Mucosa of stomach (tissue), 1 donor: ENCODE results near the gene C11orf52.

Experiments
- H3K27me3 ChIP-seq: one replicate; pipeline ENCODE4 v1.7.0; 2013; ENCODE audit warnings: mild to moderate bottlenecking, low read length; ENCODE audit not compliant: control insufficient read depth, insufficient read depth
- H3K36me3 ChIP-seq: one replicate; pipeline ENCODE4 v1.7.0; 2013; ENCODE audit warnings: low read length; ENCODE audit not compliant: control insufficient read depth, insufficient read depth
- H3K4me1 ChIP-seq: one replicate; pipeline ENCODE4 v1.7.0; 2013; ENCODE audit warnings: mild to moderate bottlenecking, low read length; ENCODE audit not compliant: control insufficient read depth, insufficient read depth
- H3K4me3 ChIP-seq: one replicate; pipeline ENCODE4 v1.7.0; 2013; ENCODE audit warnings: low read length
- H3K9ac ChIP-seq: one replicate; pipeline ENCODE4 v1.7.0; 2013; ENCODE audit warnings: mild to moderate bottlenecking, low read length, moderate library complexity
- H3K9me3 ChIP-seq: one replicate; pipeline ENCODE4 v1.7.0; 2013; ENCODE audit warnings: mild to moderate bottlenecking, low read length, moderate library complexity; ENCODE audit not compliant: control insufficient read depth
- donor health status: Pancreatic carcinoma.

Gene C11orf52

DNA sequence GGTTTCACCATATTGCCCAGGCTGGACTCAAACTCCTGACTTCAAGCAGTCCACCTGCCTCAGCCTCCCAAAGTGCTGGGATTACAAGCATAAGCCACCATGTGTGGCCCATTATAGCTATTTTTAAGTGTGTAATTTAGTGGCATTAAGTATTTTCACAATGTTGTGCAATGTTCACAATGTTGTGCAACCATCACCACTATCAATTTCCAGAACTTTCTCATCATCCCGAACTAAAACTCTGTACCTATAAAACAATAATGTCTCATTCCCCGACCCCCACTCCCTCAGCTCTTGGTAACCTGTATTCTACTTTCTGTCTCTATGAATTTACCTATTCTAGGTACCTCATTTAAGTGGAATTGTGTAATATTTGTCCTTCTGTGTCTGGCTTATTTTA lies 31.9 kb upstream of the C11orf52 start:
- Histone ChIP-seq H3K9ac (no peak overlapping the region), H3K4me3 (no peak overlapping the region), H3K9me3 (no peaks in the 10 kb centered on the region), H3K36me3 (no peaks in the 10 kb centered on the region), H3K4me1 (no peaks in the 10 kb centered on the region), H3K27me3 (no peaks in the 10 kb centered on the region)

DNA sequence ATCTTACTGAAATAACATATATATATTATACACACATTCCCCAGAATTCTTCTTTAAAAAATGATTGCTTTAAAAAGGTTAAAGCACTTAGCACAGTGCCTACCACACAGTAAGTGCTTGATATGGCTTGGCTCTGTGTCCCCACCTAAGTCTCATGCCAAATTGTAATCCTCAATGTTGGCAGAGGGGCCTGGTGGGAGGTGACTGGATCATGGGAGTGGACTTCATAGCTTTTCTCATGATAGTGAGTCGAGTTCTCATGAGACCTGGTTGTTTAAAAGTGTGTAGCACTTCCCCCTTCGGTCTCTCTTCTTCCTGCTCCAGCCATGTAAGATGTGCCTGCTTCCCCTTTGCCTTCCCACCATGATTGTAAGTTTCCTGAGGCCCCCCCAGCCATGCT lies 13.3 kb upstream of the C11orf52 start:
- no peak overlapping the region for H3K9ac ChIP-seq
- no peak overlapping the region for H3K4me3 ChIP-seq
- H3K36me3 ChIP-seq: no peaks in the 10 kb centered on the region
- no peaks in the 10 kb centered on the region for H3K4me1 ChIP-seq
- no peaks in the 10 kb centered on the region for H3K9me3 ChIP-seq
- H3K27me3 ChIP-seq: no peaks in the 10 kb centered on the region

DNA sequence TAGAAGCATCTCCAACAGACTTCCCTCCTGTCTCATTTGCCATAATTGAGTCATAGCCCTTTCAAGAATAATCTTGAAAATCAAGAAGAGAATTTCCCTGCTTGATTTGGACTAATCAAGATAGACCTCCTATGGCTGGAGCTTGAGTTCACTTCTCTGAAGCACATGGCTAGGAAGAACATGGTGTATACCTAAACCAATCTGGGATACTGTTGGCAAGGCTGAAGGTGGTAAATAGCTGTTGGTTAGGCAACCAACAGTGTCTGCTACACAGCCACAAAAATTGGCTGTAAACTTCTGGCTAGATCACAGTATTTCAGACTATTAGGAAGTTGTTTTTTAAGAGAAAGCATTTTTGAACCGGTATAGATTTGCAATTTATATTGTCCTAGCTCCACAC lies 12.0 kb upstream of the C11orf52 start:
- no peaks in the 10 kb centered on the region for H3K9me3 ChIP-seq
- no peaks in the 10 kb centered on the region for H3K36me3 ChIP-seq
- no peak overlapping the region for H3K9ac ChIP-seq
- H3K4me1 ChIP-seq: peaks cover 9% of the 10 kb centered on the region
- peaks cover 1% of the 10 kb centered on the region for H3K27me3 ChIP-seq
- no peak overlapping the region for H3K4me3 ChIP-seq

DNA sequence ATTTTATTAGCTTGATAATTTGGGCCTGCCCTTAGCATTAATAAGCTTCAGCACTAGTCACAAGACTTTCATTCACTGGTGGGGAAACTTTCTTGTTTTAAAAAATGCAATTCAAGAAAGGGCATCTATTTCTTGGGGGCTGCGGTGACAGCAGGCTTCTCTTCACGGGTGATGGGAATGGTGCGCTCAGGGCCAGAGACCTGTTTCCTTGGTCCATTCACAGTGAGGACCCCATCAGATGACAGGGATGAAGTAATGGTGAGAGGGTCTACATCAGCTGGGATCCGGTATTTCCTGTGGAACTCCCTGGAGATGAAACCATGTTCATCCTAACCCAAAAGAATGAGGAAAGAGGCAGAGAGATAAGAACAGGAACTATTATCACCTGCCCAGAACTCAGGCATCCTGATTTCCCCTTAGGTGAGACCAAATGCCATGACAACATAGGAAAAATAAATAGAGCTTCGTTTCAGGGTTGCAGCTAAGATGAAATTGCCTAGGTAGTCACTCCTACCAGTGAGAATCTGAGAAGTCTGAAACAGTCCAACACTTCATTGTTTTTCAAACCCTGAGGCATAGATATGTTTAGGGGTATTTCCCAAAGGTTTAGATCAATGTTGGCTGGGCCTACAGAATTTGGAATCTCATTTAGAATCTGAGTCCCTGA lies 9.9 kb upstream of the C11orf52 start:
- H3K4me1 ChIP-seq: peaks cover 9% of the 10 kb centered on the region
- H3K4me3 ChIP-seq: no peak overlapping the region
- no peak overlapping the region for H3K9ac ChIP-seq

DNA sequence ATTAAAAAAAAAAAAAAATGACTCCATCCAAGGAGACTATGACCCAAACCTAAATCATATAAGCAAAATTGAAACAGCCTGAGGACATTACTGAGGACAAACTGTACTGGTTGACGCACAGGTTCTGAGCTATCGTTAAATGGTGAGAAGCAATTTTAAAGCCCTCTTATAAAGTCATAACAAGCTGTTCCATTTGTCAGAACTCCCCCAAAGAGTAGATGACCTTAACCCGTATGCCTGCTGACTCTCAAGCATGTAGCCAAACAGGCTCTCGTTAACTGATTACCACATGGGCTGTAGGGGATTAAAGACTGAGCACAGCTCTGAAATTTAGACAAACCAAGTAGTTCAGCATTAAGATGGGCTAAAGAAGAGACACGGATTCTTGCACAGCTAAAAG lies 9.3 kb upstream of the C11orf52 start:
- Histone ChIP-seq H3K9me3 (no peaks in the 10 kb centered on the region), H3K9ac (no peak overlapping the region), H3K4me3 (no peak overlapping the region), H3K27me3 (peaks cover 7% of the 10 kb centered on the region), H3K4me1 (peaks cover 9% of the 10 kb centered on the region), H3K36me3 (no peaks in the 10 kb centered on the region)

More for the DNA sequence above, 9.9 kb upstream of the C11orf52 start:
- H3K9me3 ChIP-seq: no peaks in the 10 kb centered on the region
- no peaks in the 10 kb centered on the region for H3K36me3 ChIP-seq
- H3K27me3 ChIP-seq: peaks cover 7% of the 10 kb centered on the region

DNA sequence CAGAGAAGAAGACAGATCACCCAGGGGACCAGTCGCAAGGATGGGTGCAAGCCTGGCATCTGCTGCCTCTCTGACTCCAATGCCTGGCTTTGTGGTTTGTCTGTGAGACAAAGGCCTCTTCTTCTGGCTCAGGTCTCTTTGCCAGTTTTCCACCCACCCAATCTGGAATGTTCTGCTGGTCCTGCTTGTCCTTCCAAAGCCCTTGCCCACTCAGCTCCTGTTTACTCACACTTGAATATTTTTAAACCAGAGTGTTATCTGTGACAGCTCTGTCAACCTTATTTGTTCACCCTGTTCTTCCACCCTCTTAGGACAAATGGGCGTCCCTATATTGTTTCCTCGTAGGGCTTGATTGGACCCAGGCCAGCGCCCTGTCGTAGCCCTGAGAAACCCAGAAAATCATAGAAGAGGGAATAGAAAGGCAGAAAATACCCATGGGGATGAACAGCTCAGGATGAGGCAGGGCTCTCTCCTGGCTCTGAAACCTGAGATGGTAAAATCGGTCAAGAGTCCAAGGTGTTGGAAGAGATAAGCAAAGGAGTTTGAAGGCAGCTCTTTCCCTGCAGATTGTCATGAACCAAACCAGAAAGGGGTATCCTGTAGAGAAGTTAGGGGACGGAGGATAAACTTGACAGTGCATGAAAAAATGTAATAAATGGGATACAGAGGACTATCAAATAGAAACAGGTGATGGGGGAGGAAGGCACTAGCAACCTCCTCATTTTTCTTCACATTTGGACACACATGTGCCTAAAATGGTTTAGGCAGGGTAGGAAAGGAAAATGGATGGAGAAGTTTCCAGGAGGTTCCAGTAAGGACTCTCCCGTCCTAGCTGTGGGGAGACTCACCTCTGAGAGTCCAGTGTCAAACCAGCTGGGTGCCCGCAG lies 7.8 kb upstream of the C11orf52 start:
- Histone ChIP-seq H3K27me3 (peaks cover 7% of the 10 kb centered on the region), H3K4me3 (no peak overlapping the region), H3K9me3 (no peaks in the 10 kb centered on the region), H3K4me1 (peaks cover 9% of the 10 kb centered on the region), H3K9ac (peak overlapping the region; percentile 10), H3K36me3 (no peaks in the 10 kb centered on the region)

DNA sequence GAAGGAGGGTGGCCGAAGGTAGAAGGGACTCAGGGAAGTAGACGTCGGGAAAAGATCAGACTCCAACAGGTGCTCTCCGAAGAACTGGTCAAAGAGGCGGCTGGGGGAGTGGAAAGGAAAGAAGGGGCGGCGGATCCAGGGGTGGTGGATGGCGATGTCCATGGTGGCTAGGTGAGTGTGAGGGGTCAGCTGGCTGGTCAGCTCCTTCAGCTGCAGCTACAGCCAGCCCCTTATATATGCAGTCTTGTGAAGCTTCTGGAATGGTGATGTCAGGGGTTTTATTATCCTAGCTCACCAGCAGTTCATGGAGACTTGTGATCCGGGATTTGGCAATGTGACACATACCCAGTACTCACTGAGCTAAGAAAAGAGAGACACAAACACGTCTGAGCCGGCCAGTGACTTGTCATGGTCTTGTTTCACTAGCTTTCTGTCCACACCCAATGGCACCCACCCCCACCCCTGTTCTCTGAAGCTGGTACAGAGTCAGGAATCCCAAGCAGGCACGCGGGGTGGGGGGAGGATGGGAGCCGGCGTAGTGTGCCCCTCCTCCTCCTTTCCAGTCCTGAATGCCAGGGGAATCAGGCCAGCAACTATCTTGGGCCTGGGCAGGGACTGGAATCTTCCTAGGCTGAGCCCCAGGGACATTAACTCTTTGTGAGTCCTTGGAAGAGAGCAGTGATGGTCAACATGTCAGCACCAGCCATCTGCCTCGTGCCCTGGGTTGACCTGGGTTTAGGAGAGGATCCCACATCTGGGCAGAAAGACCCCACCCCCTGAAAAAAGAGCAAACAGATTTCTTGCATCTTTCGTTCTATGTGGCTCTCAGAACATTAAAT lies 6.9 kb upstream of the C11orf52 start, which contains the start of gene CRYAB:
Gene CRYAB (minus strand): TSS at position 208 of the 839 bp plus-strand sequence. CDS start 46 bp downstream, at position 162.
- no peaks in the 10 kb centered on the region for H3K36me3 ChIP-seq
- peaks cover 9% of the 10 kb centered on the region for H3K4me1 ChIP-seq
- H3K4me3 ChIP-seq: no peak within 1 kb of the TSS
- no peaks in the 10 kb centered on the region for H3K9me3 ChIP-seq
- H3K9ac ChIP-seq: peak within 1 kb of the TSS; percentile 45
- peaks cover 7% of the 10 kb centered on the region for H3K27me3 ChIP-seq

DNA sequence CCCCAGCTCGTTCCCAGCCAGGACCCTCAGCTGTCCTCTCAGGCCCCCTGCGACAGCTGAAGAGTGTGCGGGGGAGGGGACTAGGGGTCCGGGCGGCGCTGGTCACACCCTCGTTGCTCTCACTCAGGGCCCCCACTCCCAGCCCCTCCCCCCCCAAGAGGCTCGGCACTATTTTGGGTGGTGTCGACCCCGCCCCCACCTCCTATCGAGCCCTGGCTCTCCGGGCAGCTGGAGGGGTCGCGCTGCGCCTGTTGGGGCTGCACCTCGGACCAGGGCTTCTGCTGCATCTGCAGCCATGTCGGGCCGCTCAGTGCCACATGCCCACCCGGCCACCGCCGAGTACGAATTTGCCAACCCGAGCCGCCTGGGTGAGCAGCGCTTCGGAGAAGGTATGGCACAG lies 6.2 kb upstream of the C11orf52 start, which contains the start of gene HSPB2:
Gene HSPB2 (plus strand): TSS at position 200 of the 400 bp plus-strand sequence. CDS start 96 bp downstream, at position 296.
- Histone ChIP-seq H3K9me3 (no peaks in the 10 kb centered on the region), H3K4me1 (peaks cover 9% of the 10 kb centered on the region), H3K27me3 (peaks cover 7% of the 10 kb centered on the region), H3K9ac (peak within 1 kb of the TSS; percentile 54), H3K4me3 (peak within 1 kb of the TSS; percentile 5), H3K36me3 (no peaks in the 10 kb centered on the region)

DNA sequence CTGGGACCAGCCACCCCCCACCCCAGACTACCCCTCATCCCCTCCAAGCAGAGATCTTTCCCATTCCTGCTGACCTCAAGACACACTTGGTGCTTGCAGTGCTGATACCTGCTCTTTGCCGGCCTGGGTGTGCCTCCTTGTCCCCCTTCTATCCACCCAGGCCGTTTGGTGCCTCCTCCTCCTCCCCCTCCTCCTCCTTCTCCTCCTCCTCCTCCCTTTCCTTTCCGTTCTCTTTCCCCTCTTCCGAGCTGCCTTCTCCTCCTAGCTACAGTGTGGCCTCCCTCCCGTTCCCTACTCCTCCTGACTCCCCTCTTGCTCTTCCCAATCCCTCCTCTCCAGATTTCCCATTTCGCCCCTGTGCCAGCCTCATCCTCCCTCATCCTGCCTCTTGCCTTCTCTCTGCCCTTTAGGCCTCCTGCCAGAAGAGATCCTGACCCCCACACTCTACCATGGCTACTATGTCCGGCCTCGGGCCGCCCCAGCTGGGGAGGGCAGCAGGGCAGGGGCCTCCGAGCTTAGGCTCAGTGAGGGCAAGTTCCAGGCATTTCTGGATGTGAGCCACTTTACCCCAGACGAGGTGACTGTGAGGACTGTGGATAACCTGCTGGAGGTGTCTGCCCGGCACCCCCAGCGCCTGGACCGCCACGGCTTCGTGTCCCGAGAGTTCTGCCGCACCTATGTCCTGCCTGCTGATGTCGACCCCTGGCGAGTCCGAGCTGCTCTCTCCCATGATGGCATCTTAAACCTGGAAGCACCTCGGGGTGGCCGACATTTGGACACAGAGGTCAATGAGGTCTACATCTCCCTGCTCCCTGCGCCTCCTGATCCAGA lies 5.5 kb upstream of the C11orf52 start:
- H3K9me3 ChIP-seq: no peaks in the 10 kb centered on the region
- peak overlapping the region; percentile 54 for H3K9ac ChIP-seq
- H3K36me3 ChIP-seq: no peaks in the 10 kb centered on the region
- H3K27me3 ChIP-seq: peaks cover 7% of the 10 kb centered on the region
- peak overlapping the region; percentile 5 for H3K4me3 ChIP-seq
- peaks cover 9% of the 10 kb centered on the region for H3K4me1 ChIP-seq

DNA sequence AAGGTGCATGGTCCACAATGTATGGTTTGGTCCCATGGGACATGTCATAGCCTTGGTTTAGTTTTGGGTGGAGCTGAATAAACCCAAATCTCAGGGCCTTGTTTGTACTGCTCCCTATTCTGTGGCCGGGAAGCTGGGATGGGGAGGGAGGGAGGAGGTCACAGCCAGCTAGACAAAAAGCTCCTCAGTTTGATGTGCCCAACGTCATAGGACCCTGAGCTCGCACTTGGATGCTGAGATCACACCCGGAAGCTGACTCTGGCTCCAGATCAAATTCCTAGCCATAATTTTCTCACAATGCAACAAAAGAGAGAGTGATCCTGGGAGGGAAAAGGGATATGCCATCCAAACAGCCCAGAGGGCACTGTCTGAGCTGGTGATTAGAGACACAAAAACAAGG lies 4.7 kb upstream of the C11orf52 start:
- Histone ChIP-seq H3K9me3 (no peaks in the 10 kb centered on the region), H3K27me3 (peaks cover 7% of the 10 kb centered on the region), H3K9ac (peak overlapping the region; percentile 54), H3K36me3 (no peaks in the 10 kb centered on the region), H3K4me1 (peaks cover 9% of the 10 kb centered on the region), H3K4me3 (peak overlapping the region; percentile 5)

DNA sequence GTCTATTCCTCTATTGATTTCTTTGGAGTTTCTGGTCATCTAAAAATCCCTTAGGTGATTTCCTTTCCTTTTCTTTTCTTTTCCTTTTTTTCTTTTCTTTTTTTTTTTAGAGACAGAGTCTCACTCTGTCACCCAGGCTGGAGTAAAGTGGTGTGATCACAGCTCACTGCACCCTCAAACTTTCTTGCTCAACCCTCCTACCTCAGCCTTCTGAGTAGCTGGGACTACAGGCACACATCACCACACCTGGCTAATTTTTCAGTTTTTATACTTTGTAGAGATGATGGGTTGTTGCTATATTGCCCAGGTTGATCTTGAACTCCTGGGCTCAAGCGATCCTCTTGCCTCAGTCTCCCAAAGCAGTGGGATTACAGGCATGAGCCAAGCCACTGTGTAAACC lies 1.9 kb upstream of the C11orf52 start:
- no peaks in the 10 kb centered on the region for H3K36me3 ChIP-seq
- H3K9ac ChIP-seq: no peak overlapping the region
- peaks cover 5% of the 10 kb centered on the region for H3K4me1 ChIP-seq
- peaks cover 5% of the 10 kb centered on the region for H3K27me3 ChIP-seq
- no peaks in the 10 kb centered on the region for H3K9me3 ChIP-seq
- H3K4me3 ChIP-seq: no peak overlapping the region
